ENCODE measurements around the gene PHACTR2.

DNA sequence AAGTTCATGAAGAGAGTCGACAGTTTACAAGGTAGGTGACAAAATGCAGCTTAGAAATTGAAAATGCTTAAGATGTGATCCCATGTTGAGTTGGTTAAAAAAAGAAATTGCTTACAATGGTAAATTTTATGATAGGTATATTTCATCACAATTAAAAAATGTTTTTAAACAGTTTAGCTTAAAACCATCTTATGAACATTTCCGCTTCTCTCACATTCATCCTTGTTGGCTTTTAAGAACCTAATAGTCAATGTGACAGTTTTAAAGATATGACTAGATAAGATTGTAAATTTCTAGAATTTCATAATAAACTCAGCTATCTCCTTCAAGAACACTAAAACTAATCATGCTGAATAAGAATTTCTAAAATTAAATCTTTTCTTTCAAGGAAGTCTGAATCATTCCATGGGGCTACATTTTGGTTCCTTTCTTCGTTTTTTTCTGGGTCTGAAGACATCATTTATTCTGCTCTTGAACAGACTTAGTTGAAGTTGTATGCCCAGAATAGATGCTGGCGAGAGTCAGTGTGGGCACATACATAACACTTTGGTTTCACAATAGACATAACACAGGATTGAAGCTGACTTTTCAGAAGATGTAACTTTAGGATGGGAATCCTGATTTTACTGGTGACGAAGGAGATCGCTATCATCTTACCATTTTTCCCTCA is 129.5 kb downstream of the PHACTR2 start:
- no peak for TF ChIP-seq BHLHE40 (IDR thresholded peaks at IDR 0.05; ENCODE audit: borderline replicate concordance in 1 of 2, low read depth in 2 of 2, low read length in 1 of 2)
- no peak for TF ChIP-seq CTCF (IDR thresholded peaks at IDR 0.05 in 2 of 3, conservative IDR thresholded peaks at IDR 0.05 in 1 of 3; ENCODE audit: control insufficient read depth in 2 of 3, extremely low read depth in 1 of 3, insufficient read depth in 1 of 3, low read depth in 3 of 3, low read length in 3 of 3)
- TF ChIP-seq SMC3 (IDR thresholded peaks at IDR 0.05; ENCODE audit: borderline replicate concordance, low read length): no peak
- TF ChIP-seq POLR2AphosphoS5 (IDR thresholded peaks at IDR 0.05; ENCODE audit: low read length): no peak
- TF ChIP-seq CREM (IDR thresholded peaks at IDR 0.05; ENCODE audit: low read depth): no peak
